DMS153 treated with DMSO at 0.1 percent for 48 hours (cell line): ENCODE measurements around the gene CCBE1.
"Not testable (repeated sequence)": the region's sequence is repeated elsewhere in the genome, so short reads cannot be mapped to it uniquely, and the experiment has no call there.

Experiments
- DNase-seq: peaks from one replicate; lab custom pipeline; 2025; ENCODE audit not compliant: unreplicated experiment; lab: John Stamatoyannopoulos, UW

Gene CCBE1

GRCh38 chr18:59685501-59685900 lies 11.7 kb downstream of the CCBE1 start:
- no peak for DNase-seq

GRCh38 chr18:59684777-59685176 lies 12.4 kb downstream of the CCBE1 start:
- DNase-seq, result no peak

GRCh38 chr18:59681521-59682004 lies 15.7 kb downstream of the CCBE1 start:
- DNase-seq, result no peak

DNA sequence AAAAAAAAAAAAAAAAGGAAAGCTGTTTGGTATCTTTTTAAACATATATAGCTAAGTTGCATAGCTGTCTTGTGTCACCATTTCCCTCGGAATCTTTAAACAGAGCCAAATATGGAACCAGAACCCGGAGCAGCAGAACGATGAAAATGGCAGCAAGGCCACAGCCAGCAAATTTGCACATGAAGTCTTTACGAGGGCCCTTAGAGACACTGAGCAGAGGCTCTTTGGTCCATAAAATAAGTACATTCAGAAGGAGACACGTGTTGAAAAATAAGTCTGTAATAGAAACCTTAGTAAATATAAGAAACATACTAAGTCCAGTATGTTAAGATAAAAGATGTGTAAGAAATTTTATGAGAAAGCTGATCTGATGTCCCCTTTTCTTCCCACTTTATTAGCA lies 16.2 kb downstream of the CCBE1 start:
- no peak for DNase-seq

- no peak for DNase-seq
Measured at GRCh38 chr18:59675346-59675745, 21.9 kb downstream of the CCBE1 start.

- DNase-seq, result no peak
Measured at GRCh38 chr18:59674903-59675270, 22.3 kb downstream of the CCBE1 start.

GRCh38 chr18:59674186-59674902 lies 22.9 kb downstream of the CCBE1 start:
- DNase-seq, result no peak

GRCh38 chr18:59672235-59672711 lies 24.9 kb downstream of the CCBE1 start:
- DNase-seq, result no peak

DNA sequence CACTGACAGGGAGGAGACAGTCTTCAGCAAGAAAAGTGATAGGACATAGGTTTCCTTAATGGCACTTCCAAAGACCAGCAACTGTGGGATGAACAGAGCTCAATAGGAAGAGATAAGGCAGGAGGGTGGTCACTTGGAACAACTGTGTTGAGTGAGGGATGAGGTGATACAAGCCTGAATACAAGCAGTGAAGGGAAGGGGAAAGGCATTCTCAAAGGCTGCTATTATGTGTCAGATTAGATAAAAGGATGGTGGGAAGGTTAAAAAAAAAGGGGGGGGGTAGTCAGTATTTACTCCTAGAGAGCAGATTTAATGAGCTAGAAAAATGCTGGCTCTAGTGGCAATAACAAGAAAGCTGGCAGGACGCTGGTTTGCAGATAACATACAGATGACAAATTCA lies 25.7 kb downstream of the CCBE1 start:
- DNase-seq, result no peak

DNA sequence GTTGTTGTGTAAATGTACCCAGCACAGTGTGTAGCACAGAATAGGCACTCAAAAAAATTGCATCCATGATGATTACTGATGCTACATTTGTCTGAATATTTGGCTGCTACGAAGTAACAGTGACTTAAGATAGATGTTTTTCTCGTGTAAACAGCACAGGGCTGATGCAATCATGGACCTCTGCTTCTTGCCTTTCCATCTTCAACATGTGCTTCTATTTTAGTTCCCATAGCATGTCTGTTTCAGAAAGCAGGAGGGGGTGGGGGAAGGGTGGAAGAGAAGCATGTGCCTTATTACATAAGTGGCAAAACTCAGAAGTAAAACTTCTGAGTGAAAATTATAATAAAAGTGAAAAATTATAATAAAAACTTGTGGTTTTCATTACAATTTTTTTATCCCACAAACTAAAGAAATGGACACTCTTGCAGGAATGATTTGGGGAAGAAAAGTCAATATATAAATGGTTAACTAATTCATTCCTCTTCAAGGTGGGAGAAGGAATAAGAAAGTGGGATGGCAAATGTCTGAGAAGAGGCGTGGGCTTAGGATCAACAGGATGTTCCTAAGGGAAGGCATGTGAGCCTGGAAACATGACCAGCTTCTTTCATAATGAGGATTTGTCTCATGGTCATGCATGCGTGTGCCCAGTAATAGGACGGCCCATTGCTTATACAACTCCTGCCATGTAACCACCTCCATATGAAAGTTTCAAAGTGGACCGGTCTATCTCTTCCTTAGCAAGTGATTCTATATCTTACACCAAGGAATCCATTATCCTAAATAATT lies 27.2 kb downstream of the CCBE1 start:
- no peak for DNase-seq

DNA sequence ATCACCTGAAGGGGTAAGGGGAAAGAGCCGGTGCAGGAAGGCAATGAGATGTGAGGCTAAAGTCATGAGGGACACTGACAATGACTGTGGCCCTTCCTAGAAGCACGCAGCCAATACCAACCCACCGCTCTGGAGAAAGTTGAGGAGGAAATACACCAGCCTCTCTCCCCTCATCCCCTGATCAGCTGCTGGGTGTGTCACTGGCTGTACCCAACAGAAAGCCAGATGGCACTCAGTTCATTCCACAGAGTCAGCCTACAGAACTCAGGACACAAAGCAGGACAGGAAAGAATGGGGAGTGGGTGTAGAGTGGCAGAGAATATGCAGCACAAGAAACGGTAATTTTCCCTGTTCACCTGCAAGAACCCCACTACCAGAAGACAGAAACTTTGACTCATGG lies 29.7 kb downstream of the CCBE1 start:
- no peak for DNase-seq

GRCh38 chr18:59666007-59666402 lies 31.2 kb downstream of the CCBE1 start:
- DNase-seq, result not testable (repeated sequence)

DNA sequence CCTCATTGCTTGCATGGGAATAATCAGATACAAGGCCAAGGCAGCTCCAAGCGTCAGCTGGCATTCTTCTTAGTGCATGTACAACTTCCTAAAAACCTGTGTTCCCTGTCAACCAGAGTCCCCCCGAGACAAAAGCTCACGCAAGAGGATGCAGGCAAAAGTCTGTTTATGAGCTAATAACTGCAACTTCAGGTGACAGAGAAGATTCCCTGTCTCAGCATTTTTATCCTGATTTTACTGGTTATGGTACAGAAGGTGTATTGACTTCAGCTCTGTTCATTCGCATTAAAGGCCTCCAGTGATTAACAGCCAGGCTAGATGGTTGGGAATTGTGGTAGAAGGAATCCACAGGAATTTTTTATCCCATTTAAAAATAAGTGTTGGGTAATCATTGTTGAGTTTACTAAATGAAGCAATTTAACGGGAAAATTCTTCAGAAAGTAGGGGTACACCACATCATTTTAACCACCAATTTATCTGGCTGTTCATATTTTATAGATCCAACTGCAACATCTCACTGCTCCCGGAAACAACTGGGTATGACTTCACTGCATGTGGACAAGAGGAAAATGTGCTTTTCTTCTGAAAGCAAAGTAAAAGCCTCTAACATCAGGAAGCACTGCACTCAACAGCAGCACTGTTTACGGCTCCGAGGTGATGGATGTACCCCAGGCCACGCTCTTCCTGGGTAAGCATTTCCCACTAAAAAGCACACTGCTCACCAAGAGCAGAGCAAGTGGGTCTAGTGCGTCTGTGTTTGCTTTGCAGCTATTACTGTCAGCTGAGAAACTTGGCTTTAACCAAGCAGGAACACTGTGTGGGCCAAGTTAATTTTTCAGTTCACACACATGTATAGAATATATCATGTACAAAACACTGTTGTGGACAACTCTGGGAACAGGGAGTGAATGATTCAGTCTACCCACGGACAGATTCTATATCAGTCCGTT lies 31.9 kb downstream of the CCBE1 start:
- no peak for DNase-seq

GRCh38 chr18:59664329-59664728 lies 32.9 kb downstream of the CCBE1 start:
- DNase-seq, result no peak

DNA sequence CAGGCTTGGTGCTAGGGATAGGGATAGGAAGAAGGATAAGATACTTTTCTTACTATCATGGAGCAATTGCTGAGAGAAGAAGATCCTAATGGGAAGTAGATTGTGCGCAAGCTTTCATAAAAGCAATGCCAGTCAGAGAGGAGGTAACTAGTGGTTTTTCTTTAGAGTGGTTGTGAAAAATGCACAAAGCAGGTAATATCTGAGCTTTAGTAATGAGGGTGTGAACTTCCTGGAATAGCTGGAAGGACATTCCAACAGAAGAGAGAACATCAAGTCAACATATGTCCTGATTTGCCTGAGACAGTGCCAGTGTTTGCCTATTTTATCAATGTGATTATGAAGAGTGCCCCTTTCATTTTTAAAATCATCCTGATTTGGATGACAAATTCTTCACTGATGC lies 34.1 kb downstream of the CCBE1 start:
- DNase-seq, result no peak

DNA sequence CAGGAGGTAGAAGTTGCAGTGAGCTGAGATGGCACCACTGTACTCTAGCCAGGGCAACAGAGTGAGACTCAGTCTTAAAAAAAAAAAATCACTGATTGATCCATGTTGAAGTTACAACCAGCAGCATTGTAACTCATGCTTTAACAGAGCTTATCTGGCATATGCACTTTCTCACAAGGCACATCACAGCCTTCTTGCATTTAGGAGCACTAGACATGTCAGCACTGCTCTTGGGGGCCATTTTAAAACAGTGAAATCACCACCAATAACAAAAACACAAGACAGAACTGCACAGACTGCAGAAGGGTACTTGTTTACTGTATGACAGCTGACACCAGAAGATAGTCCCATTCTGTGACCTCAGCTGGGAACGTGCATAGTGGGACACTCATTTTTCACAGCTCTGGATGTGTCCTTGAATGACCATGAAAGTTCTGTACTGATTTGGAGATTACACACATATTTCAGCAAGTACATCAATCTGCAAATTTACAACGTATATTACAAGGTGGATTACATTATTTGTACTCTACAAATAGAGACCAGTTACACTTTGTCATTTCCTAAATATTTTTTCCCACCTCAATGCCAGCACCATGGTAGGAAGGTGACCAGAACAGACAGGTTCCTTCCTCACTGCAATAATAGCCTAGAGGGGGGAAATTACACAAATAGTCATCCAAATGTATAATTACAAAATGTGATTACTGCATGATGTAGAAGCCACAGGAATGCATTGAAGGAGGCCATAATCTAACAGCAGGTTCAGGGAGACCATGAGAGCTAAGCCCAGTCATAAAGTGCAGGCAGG lies 35.1 kb downstream of the CCBE1 start:
- DNase-seq, result no peak

GRCh38 chr18:59660786-59661743 lies 36.2 kb downstream of the CCBE1 start:
- no peak for DNase-seq

- DNase-seq, result no peak
Measured at GRCh38 chr18:59660366-59660765, 36.9 kb downstream of the CCBE1 start.

- no peak for DNase-seq
Measured at GRCh38 chr18:59659508-59660170, 37.6 kb downstream of the CCBE1 start.
